ENCODE data around the gene KLC1.

DNA sequence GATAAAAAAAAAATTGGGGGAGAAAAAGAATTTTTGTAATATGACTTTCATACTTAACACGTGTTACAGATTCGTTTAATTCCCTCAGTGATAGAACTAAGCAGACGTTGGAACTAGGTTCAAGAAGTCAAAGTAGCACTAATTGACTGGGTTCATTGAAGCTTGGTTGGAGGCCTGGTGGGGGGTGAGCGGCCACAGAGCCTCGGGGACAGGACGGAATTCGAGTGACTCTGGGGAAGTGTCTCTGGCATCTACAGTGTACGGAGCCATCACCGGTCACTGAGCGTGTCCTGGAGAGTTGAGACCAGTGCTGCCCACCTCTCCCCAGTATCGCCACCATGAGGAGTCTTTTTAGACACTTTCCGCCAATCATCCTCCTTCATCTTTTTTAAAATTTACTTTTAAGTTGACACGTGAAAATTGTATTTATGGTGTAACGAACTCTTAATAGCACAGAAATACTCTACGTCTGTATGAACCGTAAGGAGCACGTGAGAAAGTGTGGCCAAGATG is 87.9 kb downstream of the KLC1 start:
- TF ChIP-seq, protein P1, sequence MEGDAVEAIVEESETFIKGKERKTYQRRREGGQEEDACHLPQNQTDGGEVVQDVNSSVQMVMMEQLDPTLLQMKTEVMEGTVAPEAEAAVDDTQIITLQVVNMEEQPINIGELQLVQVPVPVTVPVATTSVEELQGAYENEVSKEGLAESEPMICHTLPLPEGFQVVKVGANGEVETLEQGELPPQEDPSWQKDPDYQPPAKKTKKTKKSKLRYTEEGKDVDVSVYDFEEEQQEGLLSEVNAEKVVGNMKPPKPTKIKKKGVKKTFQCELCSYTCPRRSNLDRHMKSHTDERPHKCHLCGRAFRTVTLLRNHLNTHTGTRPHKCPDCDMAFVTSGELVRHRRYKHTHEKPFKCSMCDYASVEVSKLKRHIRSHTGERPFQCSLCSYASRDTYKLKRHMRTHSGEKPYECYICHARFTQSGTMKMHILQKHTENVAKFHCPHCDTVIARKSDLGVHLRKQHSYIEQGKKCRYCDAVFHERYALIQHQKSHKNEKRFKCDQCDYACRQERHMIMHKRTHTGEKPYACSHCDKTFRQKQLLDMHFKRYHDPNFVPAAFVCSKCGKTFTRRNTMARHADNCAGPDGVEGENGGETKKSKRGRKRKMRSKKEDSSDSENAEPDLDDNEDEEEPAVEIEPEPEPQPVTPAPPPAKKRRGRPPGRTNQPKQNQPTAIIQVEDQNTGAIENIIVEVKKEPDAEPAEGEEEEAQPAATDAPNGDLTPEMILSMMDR (IDR thresholded peaks at IDR 0.05 in 2 of 3, conservative IDR thresholded peaks at IDR 0.05 in 1 of 3; ENCODE audit: borderline replicate concordance in 1 of 3, insufficient read depth in 1 of 3, low read depth in 2 of 3, low read length in 2 of 3) = peak in 1 of 3 experiments; percentile 2; a peak in 1 of 6 replicates
- no peak for TF ChIP-seq RAD21 (IDR thresholded peaks at IDR 0.05; ENCODE audit: low read depth)
- TF ChIP-seq ZNF274 (IDR thresholded peaks at IDR 0.05; ENCODE audit: low read depth, low read length) = no peak
- TF ChIP-seq POLR2AphosphoS5 (IDR thresholded peaks at IDR 0.05; ENCODE audit: low read depth, low read length) = no peak
- TF ChIP-seq, protein P2, sequence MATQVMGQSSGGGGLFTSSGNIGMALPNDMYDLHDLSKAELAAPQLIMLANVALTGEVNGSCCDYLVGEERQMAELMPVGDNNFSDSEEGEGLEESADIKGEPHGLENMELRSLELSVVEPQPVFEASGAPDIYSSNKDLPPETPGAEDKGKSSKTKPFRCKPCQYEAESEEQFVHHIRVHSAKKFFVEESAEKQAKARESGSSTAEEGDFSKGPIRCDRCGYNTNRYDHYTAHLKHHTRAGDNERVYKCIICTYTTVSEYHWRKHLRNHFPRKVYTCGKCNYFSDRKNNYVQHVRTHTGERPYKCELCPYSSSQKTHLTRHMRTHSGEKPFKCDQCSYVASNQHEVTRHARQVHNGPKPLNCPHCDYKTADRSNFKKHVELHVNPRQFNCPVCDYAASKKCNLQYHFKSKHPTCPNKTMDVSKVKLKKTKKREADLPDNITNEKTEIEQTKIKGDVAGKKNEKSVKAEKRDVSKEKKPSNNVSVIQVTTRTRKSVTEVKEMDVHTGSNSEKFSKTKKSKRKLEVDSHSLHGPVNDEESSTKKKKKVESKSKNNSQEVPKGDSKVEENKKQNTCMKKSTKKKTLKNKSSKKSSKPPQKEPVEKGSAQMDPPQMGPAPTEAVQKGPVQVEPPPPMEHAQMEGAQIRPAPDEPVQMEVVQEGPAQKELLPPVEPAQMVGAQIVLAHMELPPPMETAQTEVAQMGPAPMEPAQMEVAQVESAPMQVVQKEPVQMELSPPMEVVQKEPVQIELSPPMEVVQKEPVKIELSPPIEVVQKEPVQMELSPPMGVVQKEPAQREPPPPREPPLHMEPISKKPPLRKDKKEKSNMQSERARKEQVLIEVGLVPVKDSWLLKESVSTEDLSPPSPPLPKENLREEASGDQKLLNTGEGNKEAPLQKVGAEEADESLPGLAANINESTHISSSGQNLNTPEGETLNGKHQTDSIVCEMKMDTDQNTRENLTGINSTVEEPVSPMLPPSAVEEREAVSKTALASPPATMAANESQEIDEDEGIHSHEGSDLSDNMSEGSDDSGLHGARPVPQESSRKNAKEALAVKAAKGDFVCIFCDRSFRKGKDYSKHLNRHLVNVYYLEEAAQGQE (IDR thresholded peaks at IDR 0.05; ENCODE audit: low read depth) = no peak

All from HCT116 (cell line).